HK-2 (cell line): ENCODE results near the gene CCDC134.
A peak's percentile ranks its signal among the peaks of the same experiment; 100 is the strongest.

ENCODE experiments used
- DNase-seq: peaks from one replicate; pipeline ENCODE4 v3.0.0-alpha.2; 2018; ENCODE audit not compliant: unreplicated experiment

CCDC134 gene

DNA sequence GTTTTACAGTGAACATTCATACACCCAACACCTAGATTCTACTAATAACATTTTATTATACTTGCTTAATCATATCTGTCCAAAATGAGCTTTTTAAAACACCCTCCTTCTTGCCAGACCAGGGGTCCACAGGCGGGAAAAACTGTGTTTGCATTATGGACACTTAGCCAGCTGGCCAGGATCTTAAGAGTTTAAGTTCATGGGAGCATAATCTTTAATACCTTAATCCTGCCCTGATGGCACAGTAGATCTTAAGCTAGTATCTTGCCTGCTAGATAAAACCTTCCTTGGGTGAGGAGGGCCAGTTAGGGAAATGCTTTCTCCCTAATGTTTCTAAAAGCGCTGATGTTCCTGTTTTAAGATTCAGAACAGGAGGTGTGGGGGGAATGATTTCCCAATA, 13.1 kb upstream of the CCDC134 start:
- no peak for DNase-seq

DNA sequence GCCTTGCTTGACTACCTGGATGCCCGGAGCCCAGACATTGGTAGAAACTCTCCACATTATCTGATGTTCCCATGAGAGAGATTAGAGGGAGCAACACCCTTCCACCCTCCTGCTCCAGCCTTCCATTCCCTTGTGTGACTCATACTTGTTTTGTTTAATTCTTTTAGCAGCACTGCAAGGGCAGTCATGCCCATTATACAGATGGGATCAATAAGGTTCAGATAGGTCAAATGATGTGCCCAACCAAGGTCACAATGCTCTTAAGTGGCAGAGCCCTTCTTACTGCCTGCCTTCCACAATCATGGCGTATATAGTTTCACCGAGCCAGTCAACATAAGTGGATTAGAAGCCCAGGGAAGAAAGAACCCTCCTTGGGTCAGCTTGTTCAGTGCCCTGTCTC, 6.6 kb upstream of the CCDC134 start:
- DNase-seq: no peak

DNA sequence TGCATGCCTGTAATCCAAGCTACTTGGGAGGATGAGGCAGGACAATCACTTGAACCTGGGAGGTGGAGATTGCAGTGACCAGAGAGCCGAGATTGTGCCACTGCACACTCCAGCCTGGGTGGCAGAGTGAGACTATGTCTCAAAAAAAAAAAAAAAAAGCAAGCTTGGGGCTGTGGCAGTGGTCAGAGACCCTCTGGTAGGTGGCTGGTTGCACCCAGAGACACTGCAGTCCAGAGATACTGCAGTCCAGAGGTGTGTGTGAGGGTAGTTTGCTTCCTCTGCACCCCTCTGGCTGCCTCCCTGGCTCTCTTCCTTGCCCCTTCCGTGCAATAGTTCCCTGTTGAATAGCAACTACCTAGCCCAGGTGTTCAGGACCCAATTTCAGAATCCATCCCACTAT, 1.7 kb upstream of the CCDC134 start:
- DNase-seq: no peak

DNA sequence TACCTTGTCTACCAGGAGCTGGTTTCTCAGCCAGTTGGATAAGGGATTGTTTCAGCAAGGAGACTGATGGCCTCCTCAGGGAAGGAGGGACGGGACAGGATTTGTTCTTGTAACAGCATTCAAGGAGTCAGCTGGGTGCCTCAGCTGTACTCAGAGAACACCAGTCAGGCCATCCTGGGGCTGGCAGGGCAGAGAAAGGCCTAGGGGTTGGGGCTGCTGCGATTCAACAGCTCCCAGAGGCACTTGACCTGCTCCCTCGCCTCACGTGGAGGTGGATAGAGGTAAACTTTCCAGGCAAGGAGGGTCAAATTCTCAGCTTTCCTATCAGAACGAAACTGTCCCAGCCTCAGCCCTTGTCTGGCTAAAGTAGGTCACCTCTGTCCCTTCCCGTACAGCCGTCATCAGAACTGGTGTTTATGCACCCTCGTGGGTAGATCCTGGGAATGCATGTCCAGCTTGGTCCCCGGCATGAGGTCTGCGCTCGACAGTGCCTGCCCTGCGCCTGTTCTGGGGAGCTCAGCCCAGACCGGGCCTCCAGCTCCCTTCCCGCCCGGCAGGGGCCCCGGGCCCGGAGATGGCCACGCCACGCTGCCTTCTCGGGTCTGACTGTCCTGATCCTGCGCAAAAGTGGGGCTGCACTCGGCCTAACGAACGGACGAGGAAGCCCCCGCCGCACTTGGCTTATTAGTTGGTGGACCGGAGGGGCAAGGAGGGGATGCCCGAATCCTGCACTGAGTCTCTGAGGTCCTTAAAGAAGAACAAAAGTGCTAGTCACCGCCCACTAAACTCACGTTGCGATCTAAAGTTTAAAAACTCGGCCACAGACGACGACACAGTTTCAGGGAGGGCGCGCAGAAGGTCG, 762 bp upstream of the CCDC134 start:
- peak; percentile 56 for DNase-seq

DNA sequence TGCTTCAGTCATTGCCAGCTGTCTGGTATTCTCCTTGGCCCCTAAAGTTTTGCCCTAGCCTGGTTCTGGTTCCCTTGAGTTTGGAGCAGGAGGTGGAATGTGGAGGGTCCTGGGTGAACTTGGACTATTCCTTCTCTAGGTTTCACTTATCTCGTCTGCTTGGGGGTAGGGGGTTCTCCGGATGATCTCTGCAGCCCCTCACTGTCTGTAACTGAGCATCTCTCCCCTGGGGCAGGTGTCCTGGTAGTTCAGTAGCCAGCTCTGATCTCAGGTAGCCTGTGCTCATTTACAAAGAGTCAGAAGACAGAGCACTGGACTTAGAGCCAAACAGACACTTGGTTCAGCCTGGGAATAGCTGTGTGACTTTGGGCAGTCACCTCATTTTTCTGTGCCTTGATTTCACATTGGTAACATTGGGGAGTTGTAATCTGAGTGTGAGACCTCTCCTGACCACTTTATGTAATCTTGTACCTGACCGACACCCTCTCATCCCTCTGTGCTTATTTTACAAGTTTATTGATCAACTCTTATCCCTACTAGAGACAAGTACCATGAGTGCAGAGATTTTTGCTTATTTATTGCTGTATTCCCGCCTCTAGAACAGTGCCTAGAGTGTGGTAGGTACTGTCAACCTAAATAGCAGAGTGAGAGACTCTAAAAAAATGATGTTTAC, 804 bp downstream of the CCDC134 start:
- DNase-seq: no peak

DNA sequence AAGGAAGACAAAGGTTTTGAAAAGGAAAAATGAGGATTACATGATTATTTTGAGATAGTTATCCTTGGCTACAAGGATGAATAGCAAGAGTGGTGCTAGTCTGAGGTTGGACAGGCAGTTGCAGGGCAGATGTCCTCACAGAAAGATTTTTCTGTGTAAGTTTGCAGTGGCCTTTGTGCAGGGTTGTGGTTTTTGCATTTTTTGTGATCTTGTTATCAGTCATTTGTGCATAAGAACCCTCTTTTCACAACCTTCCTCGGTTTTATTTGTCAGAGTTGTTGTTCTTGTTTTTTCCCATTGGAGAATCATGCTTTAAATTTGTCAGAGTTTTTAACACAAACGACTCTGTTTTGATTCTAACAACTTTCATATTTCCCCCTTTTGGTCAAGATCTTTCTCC, 1.4 kb downstream of the CCDC134 start:
- no peak for DNase-seq

DNA sequence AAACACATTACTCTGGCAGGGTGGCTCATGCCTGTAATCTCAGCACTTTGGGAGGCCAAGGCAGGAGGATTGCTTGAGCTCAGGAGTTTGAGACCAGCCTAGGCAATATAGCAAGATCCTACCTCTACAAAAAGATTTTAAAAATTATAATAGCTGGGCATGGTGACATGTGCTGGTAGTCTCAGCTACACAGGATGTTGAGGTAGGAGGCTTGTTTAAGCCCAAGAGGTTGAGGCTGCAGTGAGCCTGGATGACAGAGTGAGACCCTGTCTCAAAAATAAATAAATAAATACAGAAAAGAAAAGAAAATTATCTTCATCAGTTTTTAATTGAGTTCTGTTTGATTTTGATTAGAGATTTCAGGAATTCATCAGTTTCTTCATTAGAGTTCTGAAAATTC, 5.2 kb downstream of the CCDC134 start:
- DNase-seq: no peak

DNA sequence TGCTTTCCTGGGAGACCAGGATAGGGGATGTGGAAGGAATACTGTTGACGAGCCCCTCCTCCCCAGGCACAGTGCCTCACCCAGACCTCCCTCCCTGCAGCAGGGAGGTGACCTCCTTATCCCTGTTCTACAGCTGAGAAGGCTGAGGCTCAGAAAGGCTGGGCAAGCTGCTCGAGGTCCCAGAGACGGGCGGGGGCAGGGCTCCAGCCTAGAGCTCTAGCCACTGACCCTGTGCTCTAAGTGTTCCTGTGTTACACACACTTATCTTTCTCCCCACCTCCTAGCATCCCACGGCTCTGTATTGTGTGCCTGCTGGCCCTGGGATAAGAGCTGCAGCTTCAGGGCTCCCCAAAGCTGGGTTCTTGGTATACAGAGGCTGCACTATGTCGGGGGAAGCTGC, 7.9 kb downstream of the CCDC134 start:
- no peak for DNase-seq

DNA sequence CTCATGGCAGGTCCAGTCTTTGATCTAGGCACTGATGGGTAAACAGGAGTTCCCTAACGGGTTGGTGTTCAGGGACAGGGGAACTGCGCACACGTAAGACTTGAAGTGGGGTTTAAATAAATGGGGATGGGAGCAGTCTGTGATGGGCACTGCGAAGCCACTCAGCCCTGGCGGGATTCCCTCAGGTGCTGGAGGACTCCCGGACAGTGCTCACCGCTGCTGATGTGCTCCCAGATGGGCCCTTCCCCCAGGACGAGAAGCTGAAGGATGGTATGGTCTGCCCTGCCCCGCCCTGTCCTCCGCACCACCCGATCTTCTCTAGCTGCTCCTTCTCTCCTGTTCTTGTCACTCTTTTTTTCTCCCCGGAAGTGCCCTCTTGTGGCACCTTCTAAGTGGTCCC, 9.5 kb downstream of the CCDC134 start:
- no peak for DNase-seq

DNA sequence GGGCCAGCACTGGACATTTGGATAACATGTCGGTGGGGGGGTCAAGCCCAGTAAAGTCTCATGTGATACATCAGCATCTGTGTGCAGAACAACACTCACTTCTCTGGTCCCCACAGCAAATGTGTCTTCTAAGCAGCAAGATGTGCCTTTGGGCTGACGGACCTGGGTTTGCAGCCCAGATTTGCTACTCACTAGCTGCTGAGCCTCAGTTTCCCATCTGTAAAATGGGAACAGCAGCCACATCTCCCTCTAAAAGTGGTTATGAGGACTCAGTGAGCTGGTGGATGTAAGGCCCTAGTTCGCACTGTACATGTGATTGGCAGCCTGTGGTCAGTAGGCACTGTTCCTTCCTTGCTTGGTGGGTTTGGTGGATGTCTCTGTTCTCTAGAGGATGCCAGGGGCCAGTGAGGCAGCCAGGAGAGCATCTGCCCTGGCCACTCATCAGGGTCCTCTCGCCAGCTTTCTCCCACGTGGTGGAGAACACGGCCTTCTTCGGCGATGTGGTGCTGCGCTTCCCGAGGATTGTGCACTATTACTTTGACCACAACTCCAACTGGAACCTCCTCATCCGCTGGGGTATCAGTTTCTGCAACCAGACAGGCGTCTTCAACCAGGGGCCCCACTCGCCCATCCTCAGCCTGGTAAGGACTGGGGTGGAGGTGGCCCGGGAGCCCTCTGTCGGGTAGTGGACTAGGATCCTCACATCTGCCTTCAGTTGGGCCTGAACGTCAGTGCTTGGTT, 12.5 kb downstream of the CCDC134 start:
- no peak for DNase-seq

DNA sequence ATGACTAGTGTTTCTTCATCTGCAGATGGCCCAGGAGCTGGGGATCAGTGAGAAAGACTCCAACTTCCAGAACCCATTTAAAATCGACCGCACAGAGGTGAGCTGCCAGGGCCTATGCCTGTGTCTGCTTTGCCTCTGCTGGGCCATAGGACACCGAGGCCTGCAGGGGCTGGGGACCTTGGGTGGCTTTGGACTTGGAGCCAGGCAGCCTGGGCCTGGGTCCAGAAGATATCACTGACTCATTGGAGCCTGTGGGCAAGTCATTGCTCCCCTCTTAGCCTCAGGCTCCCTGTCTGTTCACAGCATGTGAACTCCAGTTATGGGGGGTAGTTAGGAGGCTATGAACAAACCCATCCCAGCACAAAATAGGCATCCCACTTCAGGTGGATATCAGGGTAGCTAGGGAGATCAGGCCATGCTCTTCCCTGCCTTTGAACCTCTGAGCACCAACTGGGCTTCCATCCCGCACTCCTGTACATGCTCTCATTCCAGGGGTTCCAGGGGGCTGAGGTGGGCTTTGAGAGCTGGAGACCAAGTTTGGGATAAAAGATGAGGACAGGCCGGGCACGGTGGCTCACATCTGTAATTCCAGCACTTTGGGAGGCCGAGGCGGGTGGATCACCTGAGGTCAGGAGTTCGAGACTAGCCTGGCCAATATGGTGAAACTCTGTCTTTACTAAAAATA, 13.4 kb downstream of the CCDC134 start:
- DNase-seq: no peak

DNA sequence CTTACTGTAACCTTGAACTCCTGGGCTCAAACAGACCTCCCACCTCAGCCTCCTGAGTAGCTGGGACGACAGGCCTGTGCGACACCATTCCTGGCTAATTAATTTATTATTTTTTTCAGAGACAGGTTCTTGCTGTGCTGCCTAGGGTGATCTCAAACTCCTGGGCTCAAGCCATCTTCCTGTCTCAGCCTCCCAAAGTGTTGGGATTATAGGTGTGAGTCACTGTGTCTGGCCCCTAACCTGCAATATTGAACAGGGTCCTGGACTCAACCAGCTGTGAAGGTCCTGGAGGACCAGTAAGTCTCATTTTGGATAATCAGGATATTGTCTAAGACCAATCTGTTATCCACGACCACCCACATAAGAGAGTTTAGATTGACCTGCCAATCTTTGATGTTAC, 15.2 kb downstream of the CCDC134 start:
- no peak for DNase-seq

DNA sequence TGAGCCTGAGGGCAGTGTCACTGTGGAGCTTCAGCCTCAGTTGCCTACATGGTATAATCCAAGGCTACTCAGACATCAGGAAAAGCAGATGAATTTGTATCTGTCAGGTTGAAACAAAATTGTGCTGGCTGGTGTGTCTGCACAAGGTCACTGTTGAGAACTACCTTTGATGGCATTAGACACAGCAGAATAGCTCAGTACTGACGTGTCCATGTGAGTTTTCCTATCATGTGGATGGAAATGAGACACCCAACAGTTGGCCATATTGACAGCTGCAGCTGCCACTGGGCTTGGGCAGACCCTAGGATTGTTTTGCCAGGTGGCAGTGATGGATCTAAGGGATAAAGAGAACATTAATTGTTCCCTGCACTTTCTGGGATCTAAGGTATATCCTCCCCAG, 15.8 kb downstream of the CCDC134 start:
- no peak for DNase-seq

DNA sequence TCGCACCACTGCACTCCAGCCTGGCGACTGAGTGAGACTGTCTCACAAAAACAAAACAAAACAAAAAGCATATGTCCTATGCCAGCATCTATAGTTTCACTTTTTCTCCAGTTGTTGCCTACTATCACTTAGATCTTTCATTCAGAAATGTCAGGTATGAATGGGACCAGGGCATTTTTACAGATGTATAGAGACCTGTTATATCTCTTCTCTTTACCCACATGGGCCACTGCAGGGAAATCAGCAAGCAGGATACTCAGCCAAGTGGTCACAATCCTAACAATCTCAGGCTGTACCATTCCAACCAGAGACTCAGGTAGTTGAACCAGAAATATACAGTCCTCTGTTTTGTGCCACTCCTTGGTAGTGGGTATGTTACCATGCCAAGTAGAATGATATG, 16.4 kb downstream of the CCDC134 start:
- no peak for DNase-seq

DNA sequence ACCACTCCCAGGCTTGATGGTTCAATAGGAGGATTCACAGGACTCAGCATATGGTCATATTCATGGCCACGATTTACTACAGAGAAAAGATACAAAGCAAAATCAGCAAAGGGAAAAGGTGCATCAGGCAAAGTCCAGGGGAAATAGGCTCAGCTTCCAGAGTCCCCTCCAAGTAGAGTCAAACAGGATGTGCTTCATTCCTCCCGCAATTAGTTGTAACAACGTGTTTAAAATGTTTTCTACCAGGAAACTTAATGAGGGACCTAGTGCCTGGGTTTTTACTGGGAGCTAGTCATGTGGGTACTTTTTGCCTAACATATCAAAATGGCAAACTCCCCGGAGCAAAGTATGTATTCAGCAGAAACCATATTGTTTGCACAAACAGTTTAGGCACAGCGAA, 17.5 kb downstream of the CCDC134 start:
- DNase-seq: no peak

DNA sequence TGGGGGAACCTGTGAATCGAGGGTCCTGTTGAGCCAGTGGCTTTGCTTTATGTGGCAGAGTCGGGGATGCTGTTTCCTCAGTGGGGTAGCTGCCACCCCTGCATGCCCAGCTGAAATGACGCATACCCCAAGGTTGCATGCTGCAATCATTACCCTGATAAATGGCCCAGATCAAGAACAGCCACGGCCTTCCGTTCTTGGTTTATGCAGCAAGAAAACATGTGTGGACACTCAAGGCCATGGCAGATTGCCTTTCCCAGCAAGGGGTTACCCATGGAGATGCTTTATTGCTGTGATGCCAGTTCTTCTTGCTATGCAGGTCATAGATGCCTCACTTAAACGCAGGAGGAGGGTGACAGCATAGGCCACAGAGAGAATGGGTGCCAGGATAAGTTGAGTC, 18.1 kb downstream of the CCDC134 start:
- DNase-seq: no peak

DNA sequence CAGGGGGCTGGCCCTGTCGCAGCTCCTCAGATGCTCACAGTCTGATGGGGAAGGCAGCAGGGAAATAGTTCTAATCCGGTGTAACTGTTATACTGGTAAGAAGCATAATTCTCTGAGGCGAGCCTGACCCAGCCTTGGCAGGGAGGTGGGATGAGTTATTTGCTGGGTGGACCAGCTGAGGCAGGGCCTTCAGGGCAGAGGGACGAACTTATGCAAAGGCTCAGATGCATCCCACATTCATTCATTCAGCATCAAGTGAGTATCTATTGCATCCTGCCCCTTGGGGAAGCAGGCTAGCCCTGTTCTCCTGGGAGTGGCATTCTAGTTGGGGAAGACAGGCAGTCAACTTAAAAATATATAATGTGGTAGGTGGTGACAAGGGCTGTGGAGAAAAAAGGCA, 18.8 kb downstream of the CCDC134 start:
- DNase-seq: no peak

DNA sequence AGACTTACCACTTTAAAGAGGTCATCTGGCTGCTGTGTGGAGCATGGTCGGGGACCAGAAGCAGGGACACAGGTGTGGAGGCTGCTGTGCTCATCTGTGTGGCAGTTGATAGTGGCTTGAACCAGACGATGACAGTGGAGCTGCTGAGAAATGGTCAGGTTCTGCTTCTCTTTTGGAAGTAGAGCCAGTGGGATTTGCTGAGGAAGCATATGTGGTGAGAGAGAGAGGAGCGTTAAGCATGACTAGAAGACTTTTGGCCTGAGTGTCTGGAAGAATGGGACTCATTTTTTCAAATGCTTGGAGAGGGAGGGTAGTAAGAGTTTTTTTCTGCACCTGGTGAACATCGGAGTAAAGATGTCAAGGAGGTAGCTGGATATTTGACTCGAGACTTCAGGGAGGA, 20.0 kb downstream of the CCDC134 start:
- DNase-seq: no peak

DNA sequence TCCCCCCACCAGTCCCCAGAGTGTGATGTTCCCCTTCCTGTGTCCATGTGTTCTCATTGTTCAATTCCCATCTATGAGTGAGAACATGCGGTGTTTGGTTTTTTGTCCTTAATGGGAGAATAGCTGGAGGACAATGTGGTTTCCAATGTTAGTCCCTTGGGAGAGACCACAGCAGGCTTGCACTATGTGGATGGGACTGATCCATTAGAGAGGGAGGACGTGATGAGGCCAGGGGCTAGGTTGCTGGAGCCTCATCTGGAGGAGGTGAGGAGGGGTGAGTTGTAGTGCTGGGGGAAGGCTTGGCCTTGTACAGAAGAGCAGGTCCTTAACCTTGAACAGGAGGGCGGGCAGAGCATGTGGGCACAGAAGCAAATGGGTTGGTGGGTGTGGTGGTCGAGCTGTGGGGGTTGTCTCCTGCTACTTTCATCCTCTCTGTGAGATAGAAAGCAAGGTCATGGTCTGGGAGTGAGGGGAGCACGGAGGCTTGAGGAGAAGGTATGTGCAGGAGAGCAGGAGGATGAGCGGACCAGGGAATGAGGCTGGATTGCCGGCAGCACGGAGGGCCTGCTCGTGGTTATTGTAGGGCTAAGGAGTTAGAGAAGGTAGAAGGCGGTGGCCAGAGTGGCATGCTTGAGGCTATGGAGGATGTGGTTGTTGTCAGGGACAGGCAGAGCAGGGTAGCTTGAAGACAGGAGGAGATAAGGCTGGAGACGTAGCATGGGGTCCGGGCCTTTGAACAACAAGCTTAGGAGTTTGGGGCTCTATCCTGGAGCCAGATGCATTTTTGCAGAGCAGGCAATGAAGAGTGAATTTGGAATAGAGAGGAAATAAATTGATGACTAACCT, 21.2 kb downstream of the CCDC134 start:
- DNase-seq: no peak

DNA sequence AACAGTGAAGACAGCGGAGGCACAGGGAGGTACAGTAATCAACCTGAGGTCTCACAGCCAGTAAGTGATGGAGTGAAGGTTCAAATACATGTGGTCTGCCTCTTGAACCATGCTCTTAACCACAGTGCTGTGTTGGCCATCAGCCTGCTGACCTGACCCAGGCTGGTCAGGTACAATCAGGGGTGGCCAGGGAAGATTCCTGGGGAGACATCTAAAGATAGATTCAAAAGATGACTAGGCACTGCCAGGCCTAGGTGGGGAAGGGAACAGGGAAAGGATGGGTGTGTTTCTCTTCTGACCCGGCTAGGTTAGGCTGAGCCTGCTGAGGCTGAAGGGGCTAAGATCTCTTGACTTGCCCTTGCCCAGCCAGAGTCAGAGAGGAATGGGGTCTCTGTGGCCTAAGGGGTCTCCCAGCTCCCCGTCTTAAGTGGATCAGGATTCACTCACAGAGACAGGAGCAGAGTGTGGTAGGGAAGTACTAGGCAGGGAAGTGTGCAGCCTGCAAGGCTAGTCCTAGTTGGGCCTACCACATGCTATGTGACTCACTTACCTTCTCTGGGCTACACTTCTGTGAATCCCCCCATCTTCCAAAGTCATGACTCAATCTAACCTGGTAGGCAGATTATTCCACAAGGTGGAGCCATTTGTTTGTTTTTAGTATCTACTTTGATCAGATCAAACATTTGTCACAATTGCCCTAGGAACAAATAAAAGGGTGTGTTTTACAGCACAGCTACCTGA, 22.0 kb downstream of the CCDC134 start:
- peak; percentile 44 for DNase-seq

DNA sequence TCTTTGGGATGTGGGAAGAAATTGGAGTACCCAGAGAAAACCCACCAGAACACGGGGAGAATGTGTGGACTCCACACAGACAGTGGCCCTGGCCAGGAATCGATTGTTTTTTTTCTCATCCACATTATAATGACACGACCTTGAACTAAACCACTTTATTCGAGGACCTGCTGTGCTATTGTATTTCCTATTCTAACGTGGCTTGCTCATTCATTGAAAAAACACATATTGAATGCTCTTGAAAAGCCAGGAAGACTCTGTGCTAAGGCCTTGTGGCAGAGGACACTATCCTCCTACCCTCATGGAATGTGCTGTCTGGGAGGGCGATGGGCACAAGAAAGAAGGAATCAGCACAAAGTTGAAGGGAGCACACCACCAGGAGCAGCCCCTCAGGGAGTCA, 23.3 kb downstream of the CCDC134 start:
- DNase-seq: no peak
